ENCODE data around the gene PIK3R3.

Gene PIK3R3

DNA sequence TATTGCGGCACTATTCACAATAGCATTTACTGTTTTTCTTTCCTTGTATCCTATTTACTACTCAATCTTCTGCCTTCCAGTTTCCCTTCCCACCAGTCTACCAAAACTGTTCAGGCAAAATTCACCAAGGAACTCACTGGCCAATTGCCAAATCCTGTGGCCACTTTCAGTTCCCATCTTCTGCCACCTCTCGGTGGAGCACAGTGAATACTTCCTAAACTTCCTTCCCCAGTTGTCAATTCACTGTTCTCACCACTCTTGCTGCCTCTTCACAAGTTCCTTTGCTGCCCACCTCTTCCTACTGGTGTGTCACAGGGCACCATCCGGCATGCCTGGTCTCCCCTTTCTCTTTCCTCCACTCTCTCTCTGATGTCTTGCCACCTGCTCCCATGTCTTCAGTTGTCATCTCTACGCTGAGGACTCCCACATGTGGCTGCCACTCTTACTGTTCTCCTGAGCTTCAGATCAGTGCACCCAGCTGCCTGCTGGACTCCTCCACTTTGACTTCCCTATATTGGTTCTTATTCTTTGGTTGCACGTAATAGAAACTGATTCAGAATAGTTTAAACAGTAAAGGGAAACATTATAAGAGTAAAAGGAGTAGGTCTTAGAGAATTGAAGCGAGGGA lies 114.4 kb downstream of the PIK3R3 start:
- no peak for DNase-seq

DNA sequence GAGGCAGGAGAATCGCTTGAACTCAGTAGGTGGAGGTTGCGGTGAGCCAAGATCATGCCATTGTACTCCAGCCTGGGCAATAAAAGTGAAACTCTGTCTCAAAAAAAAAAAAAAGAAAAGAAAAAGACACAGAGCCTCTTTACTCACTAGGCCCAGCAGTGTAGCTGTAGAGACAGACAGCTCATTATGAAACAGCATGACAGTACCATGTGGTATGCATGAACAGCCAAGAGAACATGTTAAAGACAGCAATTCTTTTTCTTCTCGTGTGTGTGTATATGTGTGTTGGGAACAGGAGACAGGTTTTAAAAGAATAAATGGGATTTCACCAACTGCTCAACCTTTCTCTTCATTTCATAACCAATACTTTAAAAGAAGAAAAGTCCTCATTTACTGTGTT lies 118.8 kb downstream of the PIK3R3 start:
- DNase-seq: no peak

DNA sequence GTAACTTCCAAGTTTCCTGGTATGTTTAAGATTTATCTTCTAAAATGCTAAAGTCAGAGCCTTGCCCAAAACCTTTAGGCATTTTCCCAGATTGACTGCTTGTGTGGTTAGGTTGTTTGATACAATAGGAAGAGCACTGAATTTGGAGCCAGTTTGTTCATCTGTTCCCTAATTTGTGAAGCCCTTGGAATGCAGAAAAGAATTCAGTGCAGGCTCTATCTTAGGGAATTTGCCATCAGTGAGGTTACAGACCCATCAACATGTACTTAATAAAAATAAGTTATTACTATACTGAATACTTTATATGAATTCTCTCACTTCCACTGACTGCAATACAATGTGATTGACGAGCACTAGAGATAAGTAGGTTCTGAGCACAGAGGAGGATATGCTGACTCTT lies 120.2 kb downstream of the PIK3R3 start:
- no peak for DNase-seq

DNA sequence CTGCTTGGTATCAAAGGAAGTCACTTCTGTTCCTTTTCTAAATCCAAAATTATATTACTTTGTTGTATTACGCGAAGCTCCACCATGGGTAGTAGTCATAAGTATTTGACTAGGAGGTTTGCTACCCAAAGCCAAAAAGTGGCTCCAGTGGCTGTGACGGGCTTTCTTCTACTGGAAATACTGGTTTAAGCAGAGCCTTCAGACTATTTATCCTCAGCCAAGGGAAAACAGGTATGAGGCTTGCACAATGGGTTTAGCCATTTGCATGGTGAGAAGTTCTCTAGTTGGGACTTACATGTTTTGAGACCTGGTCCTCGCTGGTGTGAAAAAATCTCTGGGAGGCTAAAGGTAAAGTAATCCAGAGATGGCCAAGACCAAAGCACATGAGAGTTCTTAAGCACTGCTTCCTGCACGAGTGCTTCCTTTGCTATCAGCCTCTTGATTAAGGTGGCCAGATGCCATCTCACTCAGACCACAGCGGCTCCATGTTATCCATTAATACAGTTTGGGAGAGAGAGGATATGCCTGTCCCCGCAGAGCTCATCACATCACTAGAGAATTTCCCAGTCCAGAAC lies 121.2 kb downstream of the PIK3R3 start:
- DNase-seq: no peak

DNA sequence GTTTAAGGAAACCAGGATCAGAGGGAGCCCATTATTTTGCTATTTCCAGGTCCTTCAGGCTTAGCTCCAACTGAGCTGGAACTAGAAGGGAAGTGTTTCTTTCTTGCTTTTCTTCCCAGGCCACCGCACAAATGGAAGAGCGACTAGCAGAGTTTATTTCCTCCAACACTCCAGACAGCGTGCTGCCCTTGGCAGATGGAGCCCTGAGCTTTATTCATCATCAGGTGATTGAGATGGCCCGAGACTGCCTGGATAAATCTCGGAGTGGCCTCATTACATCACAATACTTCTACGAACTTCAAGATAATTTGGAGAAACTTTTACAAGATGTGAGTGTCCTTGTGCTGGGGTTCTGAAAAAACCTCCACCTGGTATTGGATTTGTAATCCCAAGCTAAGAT lies 121.8 kb downstream of the PIK3R3 start:
- no peak for DNase-seq

DNA sequence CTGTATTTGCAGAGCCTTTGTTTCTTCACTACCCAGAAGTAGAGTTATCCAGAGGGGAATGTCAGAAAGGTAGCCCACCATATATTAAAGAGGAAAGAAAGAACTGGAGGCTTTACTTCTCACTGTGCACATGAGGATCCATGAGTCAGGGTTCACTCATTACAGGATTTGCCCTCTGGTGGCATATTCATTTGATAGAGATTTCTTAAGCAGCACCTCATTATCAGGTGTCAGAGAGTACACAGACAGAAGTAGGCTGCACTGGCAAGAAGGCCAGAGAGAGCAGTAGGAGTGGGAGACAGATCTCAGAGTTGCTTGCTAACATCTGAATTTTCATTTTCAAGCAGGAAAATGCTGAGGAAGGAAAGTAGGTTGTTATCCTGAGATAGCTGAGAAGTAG lies 123.8 kb downstream of the PIK3R3 start:
- DNase-seq: no peak

DNA sequence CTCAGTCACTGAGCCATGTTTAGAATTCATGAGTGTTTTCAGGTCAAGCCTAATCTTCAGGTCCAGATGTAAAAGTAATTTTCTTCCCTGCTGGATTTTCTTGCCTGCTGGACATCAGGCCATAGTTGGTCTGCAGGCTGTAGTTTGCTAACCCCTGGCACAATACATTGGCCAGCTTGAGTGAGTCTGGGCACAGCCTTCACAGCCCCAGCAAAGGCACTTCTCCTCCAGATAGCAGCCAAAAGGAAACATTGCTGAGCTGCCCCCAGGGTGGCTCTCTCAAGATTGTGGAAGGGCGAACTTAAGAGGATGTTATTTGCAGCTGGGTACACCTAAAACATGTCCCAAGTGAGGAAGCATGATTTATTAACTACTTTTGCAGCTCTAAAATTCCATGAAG lies 126.8 kb downstream of the PIK3R3 start:
- DNase-seq: no peak

DNA sequence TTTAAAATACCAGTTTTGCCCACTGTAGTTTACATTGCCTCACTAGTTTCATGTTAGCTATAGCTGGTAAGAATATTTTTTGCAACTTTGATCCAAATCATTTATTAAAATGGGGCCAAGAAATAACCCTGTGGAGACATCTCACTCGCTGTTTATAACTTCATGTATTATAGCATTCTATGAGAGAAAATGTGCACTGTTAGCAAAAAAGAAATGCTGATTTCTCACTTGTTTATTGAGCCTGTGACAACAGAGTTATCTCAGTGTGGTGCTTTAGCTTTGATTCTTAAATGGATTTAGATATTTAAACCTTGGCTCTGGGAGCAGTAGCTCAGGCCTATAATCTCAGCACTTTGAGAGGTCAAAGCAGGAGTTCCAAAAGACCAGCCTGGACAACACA lies 127.9 kb downstream of the PIK3R3 start:
- no peak for DNase-seq

DNA sequence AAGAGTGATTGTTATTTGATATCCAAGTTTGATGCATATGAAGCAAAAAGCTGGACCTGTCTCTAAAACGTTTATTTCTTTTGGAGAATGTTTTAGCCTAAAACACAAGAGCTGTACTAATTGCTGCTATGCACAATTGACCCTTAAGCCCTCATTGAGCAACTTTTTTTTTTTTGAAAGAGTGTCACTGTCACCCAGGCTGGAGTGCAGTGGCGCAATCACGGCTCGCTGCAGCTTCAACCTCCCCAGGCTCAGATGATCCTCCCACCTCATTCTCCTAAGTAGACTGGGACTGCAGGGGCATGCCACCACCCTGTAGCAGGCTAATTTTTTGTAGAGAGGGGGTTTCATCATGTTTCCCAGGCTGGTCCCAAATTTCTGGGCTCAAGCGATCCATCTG lies 129.1 kb downstream of the PIK3R3 start:
- no peak for DNase-seq

DNA sequence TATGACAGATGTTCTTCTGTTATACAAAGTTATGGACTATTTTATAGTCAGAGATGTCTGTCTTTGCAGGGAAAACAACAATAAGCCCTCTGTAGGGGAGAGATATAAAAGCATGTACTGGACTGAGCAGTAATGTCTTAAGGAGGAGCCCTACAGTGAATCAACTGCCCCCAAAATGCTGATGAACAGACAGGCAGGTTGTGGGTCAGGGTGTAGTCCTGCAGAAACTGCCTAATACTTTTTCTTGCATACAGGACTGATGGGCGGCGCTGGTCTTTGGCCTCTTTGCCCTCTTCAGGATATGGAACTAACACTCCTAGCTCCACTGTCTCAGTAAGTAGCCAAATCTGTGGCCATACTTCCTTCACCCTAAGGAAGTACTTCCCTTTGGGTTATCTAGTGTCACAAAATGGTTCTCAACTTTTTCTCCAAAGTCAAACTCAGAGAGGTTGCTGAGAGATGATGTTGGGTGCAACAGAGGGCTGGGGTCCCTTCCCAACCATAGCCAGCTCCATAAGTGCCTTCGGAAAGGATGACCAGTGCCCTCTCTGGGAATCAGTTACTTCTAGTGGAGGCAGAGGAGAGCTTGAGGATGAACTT lies 129.8 kb downstream of the PIK3R3 start:
- no peak for DNase-seq

DNA sequence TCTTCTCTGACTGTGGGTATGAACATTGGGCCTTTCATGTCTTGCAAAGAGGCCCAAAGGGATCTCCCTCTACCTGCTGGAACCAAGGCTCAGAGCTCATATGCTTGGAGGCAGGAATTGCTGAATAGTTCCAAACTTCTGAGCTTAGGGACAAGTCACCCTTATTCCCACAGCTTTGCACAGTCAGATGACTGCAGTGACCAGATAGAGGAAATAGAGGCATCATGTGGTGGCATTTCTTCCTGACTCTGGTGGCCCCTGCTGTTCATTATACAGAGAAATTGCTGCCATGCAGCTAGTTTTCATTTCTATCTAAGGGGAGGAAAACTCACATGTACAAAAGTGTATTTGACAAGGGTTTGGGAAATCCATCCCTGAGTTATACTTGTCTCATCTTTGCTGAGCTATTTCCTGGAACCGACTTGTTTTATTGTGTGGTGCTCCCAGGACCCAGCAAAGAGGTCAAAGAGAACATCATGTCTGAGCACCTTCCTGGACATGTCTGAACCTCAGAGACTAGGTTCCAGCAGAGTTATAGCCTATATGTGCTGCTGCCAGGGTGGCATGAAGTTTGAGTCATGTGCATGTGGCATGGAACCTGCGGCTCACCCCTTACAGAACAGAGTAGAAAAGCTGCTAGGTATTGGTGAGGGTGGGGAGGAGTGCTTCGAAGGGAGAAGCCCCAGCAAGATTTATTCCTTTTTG lies 131.2 kb downstream of the PIK3R3 start:
- no peak for DNase-seq

DNA sequence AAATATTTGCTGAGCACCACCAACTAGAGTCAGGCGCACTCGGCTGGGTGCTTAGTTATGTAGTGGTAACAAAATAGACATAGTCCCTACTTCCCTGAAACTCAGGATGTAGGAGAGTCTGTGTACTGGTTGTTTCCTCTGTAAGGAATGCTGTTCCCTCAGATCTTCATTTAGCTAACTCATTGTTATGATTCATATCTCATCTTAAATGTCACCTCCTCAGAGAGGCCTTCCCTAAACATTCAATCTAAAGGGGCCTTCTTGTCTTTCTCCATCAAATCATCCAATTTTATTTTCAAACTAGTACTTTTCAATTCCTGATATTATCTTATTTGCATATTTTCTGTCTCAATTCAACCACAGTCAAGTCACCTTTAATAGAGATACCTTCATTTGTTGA lies 132.9 kb downstream of the PIK3R3 start:
- DNase-seq: no peak

DNA sequence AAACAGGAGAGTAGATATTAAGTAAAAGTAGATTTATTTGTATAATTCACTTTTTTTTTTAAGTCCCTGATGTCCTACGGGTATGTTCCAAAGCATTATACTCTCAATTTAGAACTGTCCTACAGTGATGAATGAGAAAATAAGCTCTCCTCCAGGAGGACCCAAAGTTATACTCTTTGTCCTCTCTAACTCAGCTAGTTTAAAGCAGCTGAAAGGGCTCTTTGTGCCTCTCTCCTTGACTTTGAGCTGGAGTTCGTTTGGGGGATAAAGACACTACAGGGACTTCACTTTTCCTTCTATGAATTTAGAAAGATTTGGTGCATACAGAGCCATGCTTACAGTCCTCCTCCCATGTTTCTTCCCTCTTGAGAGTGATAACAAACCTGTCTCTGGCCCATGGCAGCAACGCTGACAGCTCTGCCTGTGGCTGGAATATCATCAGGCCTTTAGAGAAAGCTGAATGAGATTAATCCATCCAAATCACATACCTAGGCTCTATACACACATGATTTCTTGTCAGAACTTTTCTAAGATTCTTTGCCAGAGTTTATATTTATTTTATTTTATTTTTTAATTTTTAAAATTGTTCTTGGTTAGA lies 134.3 kb downstream of the PIK3R3 start:
- no peak for DNase-seq

DNA sequence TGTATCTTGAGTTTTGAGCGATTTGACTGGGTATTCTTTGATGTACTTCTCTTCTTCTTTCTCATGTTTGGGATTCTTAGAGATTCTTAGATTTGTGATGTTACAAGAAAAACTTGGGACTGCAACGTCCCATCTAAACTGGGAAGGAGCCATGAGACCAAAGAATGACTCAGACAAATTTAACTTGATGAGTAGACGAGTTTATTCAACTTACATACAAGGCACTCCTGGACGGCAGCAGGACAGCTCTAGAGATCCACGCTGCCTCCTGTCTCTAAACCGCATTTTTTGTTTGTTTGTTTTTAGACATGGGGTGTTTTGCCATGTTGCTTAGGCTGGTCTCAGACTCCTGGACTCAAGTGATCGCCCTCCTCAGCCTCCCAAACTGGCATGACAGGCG lies 137.1 kb downstream of the PIK3R3 start:
- no peak for DNase-seq

DNA sequence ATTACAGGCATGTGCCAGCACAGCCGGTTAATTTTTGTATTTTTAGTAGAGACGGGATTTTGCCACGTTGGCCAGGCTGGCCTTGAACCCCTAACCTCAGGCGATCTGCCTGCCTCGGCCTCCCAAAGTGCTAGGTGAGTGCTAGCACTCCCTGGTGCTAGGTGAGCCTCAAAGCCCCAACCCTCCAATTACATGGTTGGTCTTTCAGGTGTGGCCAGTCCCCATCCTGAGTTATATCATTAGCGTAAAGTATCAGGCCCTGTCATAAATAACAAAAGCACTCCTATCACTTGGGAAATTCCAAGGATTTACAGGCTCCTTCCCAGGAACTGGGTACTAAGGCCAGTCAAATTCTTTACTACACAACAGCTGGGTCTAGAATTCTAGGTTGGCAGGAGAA lies 138.0 kb downstream of the PIK3R3 start:
- DNase-seq: no peak
